GM21390 (cell line): ENCODE measurements around the gene IL17RD.

ENCODE experiments used
- ATAC-seq: cut with Tn5 transposase; IDR thresholded peaks from one replicate; pipeline ENCODE4 v1.9.1; 2021; ENCODE audit not compliant: unreplicated experiment

Gene IL17RD

DNA sequence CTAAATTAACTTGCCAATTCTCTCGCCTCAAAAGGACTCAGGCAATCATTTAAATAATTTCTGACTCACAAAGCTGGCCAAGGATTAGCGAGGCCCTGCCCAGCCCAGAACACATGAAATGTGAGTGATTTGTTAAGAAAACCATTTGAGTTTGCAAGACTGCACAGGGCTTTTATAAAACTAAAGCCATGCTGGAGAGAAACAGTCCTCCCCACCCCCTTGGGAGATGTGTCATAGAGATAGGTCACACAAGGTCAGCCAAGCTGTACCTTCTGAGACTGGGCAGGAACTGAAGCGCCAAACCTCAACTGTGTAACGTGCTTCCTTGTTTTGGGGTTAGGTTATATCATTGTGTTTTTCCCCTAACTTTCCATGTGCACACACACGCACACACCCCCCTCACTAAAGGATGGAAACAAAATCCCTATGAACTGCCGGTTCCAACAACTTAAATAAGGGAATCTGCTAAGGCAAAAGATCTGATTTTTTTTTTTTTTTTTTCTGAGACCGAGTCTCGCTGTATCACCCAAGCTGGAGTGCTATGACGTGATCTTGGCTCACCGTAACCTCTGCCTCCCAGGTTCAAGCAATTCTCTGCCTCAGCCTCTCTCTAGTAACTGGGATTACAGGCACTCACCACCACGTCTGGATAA is 96.6 kb downstream of the IL17RD start:
- peak; percentile 100 for ATAC-seq

DNA sequence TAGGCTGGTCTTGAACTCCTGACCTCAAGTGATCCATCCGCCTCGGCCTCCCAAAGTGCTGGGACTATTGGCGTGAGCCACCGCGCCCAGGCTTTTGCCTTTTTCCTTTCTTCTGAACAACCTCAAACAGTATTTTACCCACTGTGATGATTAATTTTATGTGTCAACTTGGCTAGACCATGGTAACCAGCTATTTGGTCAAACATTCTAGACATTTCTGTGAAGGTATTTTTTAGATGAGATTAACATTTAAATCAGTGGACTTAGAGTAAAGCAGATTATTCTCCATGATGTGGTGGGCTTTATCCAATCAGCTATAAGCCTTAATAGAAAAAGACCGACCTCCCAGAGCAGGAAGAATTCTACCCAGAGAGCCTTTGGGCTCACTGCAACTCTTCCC is 98.7 kb downstream of the IL17RD start:
- no peak for ATAC-seq

GRCh38 chr3:57065588-57065987 is 99.6 kb downstream of the IL17RD start:
- ATAC-seq: no peak

- no peak for ATAC-seq
Observed at GRCh38 chr3:57064572-57064971, 100.6 kb downstream of the IL17RD start.

DNA sequence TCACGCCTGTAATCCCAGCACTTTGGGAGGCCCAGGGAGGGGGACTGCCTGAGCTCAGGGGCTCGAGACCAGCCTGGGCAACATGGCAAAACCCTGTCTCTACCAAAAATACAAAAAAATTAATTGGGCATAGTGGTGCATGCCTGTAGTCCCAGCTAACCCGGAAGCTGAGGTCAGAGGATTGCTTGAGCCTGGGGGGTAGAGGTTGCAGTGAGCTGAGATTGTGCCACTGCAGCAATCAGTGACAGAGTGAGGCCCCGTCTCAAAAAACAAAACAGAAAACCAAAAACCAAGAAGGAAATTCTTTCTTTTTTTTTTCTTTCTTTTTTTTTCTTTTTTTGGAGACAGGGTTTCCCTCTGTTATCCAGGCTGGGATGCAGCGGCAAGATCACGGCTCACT is 101.2 kb downstream of the IL17RD start:
- ATAC-seq: no peak

DNA sequence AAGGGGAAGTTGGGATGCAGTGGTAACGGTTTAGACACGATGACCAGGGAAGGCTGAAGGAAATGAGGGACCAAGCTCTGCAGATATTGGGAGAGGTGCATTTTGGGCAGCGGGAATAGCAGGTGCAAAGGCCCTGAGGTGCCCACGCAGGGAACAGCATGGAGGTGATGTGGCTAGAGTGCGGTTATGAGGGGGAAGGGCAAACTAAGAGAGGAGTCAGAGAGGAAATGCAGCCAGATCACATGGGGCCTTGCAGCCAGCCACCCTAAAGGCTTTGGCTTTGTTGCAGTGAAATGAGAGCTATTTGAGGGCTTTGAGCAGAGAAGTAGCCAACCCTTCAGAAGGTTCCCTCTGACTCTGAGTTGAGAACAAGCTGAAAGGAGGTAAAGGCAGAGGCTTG is 102.1 kb downstream of the IL17RD start:
- no peak for ATAC-seq

DNA sequence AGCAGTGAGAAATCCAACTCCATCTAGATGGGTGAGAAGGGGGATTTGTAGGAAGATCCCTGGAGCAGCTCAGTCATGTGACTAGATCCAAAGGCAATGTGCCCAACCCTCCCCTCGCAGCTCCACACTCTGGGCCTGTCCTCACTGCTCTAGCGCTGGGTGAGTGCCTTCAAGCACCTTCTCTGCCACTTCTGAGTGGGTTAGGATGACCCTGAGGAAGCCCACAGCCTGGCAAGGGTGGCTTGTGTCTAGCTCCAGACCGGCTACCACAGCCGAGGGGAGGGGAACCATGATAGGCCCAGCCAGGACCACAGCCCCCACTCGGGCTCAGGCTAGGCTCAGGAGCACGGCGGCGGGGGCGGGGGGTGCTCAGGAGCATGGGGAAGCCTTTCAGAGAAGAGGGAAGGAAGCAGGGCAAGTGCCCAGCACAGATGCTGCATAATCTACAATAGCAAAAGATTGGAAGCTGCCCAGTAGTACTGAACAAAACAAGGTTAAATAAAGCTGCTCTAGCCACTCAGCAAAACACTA is 103.0 kb downstream of the IL17RD start:
- ATAC-seq: no peak

DNA sequence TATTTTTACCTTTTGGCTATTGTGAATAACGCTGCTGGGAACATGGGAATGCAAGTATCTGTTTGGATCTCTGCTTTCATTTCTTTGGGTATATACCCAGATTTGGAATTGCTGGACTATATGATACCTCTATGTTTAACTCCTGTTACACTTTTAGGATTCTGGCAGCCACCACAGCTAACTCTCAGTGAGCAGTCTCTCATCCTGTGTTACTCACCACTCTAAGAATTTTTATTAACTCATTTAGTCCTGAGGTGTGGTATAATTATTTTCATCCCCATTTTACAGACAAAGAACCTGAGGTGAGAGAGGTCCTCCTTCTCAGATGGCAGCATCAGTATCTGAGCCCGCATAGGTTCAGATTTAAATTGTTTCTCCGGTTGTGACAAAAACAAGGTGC is 103.6 kb downstream of the IL17RD start:
- ATAC-seq: no peak

DNA sequence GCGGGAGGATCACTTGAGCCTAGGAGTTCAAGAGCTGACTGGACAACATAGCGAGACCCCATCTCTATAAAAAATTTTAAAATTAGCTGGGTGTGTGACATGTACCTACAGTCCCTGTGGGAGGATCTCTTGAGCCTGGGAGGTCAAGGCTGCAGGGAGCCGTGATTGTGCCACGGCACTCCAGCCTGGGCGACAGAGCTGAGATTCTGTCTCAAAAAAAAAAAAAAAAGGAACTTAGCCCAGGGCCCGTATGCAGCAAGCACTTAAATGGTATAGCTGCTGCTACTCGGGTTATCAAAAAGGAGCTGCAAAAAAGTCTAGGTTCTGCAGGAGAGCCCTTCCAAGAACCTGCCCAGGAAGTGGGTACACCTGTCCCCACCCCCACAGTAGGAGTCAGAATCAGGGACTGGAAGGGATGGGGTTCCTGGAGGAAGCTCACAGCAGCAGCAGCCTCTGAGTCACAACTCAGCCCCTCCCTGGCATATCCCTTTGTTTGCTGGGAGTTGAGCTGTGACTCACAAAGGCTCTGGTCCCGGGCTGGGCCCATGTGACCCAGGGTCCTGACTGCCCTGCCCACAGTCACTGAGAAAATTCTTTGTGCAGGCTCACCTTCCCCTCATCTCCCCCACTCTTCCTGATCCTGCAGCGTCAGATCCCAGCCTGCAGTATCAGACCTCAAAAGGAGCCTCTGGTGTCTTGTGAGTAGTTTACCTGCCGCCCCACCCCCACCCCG is 104.9 kb downstream of the IL17RD start, which contains the start of gene SPATA12:
Gene SPATA12 (plus strand): TSS at position 576 of the 733 bp plus-strand sequence. CDS start 13,031 bp downstream, outside the sequence.
- ATAC-seq: no peak

- ATAC-seq: no peak
Observed at GRCh38 chr3:57059411-57059810, 105.7 kb downstream of the IL17RD start.

DNA sequence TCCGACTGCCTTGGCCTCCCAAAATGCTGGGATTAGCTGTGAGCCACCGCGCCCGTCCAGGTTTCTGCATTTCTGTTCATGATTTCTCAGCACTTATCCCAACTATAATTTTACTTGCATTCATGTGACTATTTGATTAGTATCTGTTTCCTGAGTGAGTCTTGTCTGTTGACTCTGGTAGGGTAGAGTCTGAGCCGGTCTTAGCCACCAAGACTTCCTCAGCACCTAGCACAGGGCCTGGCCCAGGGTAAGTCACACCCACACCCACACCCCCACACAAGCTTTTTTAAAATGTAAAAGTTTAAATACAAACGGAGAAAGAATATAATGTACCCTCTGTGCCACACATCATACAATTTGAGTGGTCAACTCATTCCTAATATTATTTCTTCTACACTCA is 107.8 kb downstream of the IL17RD start:
- no peak for ATAC-seq

GRCh38 chr3:57053122-57053521 is 112.0 kb downstream of the IL17RD start:
- ATAC-seq: no peak

DNA sequence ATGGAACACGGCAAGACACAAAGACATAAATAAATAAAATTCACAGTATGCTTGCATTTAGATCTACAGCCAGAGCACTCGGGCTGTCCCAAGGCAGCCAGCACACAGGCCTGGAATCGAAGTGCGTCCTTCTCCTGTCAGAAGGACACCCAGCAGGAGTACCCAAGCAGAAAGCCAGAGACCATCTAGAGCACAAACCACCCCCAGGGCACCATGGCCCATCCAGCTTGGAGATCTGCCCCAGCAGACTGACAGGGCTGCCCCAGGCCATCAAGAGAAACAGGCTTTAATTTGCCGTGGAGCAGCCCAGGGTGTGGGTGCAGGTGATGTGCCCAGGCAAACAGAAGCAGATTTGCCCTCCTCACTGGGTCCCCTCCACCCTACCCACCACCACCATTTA is 112.5 kb downstream of the IL17RD start:
- no peak for ATAC-seq

DNA sequence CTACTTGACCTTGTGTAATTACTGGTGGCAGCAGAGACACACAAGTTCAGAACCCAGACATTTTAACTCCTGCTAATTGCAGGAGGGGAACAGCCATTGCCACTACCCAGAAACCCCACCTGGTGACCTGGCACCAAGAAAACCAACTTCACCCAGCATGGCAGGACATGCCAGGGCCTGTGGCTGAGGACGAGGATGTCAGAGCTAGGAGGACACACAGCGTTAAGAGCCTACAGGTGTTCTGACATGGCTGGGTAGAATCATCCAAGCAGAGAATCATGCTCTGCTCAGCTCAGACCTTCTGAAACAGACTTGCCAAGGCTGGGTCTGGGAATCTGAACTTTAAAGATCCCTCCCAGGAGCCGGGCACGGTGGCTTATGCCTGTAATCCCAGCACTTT is 116.4 kb downstream of the IL17RD start:
- ATAC-seq: no peak

- no peak for ATAC-seq
Observed at GRCh38 chr3:57048052-57048671, 117.0 kb downstream of the IL17RD start.

- no peak for ATAC-seq
Observed at GRCh38 chr3:57046101-57046765, 118.9 kb downstream of the IL17RD start.

- no peak for ATAC-seq
Observed at GRCh38 chr3:57043518-57043917, 121.6 kb downstream of the IL17RD start.

GRCh38 chr3:57041674-57042073 is 123.5 kb downstream of the IL17RD start:
- ATAC-seq: no peak
